B cell (primary cell): Measurements from ENCODE around the gene CEP250. TPM values are rescaled to one million over a fixed set of nuclear protein-coding genes. Genes with fewer than 3 reads are reported as not detected.
"Not testable (repeated sequence)": the region's sequence is repeated elsewhere in the genome, so short reads cannot be mapped to it uniquely, and the experiment has no call there.

ENCODE experiments used
- ATAC-seq: fragments of 200-7000 bp; cut with Tn5 transposase; one replicate; pipeline ENCODE4 v1.10.0; 2021; ENCODE audit warnings: low read depth, mild to moderate bottlenecking, moderate number of reproducible peaks, moderate library complexity
- CTCF ChIA-PET: fragments of 350-600 bp; sonication (Branson Sonifier 250); formaldehyde crosslinking; loops from one replicate; lab custom pipeline; 2021; ENCODE audit warnings: antibody characterized with exemption, inconsistent platforms; lab: Charles Lee
- POLR2A ChIA-PET: fragments of 350-600 bp; sonication (Branson Sonifier 250); formaldehyde crosslinking; loops from one replicate; lab custom pipeline; 2021; ENCODE audit warnings: antibody characterized with exemption; lab: Charles Lee
- DNase-seq: peaks from one replicate; pipeline ENCODE4 v3.0.0; 2013
- H2AFZ ChIP-seq: 2 replicates; pipeline ENCODE4 v1.6.1; 2012; ENCODE audit warnings: mild to moderate bottlenecking, low read depth, low read length; ENCODE audit not compliant: insufficient read depth, poor library complexity, severe bottlenecking
- H3K27ac ChIP-seq, 2 donors: 1 replicate in 1 of 2; 2 replicates in 1 of 2; pipeline ENCODE4 v1.5.1; 2012 to 2013; ENCODE audit warnings: low read length in 2 of 2, mild to moderate bottlenecking in 2 of 2, moderate library complexity in 1 of 2
- H3K27me3 ChIP-seq, 4 experiments: fragments of 200-600 bp in 1 of 4; sonication (generic) in 1 of 4; replicated peaks in 1 of 4; 1 replicate in 2 of 4; 2 replicates in 2 of 4; pipeline versions ENCODE4 v1.6.1 to v1.7.0; 2013 to 2016; ENCODE audit warnings: low read length in 3 of 4, mild to moderate bottlenecking in 2 of 4, mixed read lengths in 1 of 4, moderate library complexity in 1 of 4; ENCODE audit not compliant: insufficient read depth in 4 of 4, control insufficient read depth in 3 of 4; ENCODE audit errors: control extremely low read depth in 1 of 4
- H3K36me3 ChIP-seq, 2 experiments: replicated peaks in 1 of 2; 1 replicate in 1 of 2; 2 replicates in 1 of 2; pipeline versions ENCODE4 v1.6.1 to v1.7.1; 2013; ENCODE audit warnings: low read length in 1 of 2; ENCODE audit not compliant: insufficient read depth in 2 of 2, control insufficient read depth in 1 of 2; ENCODE audit errors: control extremely low read depth in 1 of 2, extremely low read depth in 1 of 2
- H3K4me1 ChIP-seq, 2 donors: fragments of 200-600 bp in 1 of 2; sonication (generic) in 1 of 2; 1 replicate in 1 of 2; 2 replicates in 1 of 2; pipeline versions ENCODE4 v1.5.1 to v1.6.1; 2013 to 2017; ENCODE audit warnings: low read length in 2 of 2; ENCODE audit not compliant: control insufficient read depth in 2 of 2, insufficient read depth in 2 of 2
- H3K4me2 ChIP-seq: replicated peaks from 2 replicates; pipeline ENCODE3; 2012; ENCODE audit warnings: mild to moderate bottlenecking, low read depth, low read length; ENCODE audit not compliant: poor library complexity, severe bottlenecking
- H3K4me3 ChIP-seq, 5 experiments: fragments of 200-600 bp in 1 of 5; sonication (generic) in 1 of 5; 1 replicate in 3 of 5; 2 replicates in 2 of 5; pipeline versions ENCODE4 v1.5.1 to v1.7.0; 2011 to 2016; ENCODE audit warnings: low read length in 4 of 5, mild to moderate bottlenecking in 4 of 5, low read depth in 2 of 5, control low read depth in 1 of 5, moderate library complexity in 1 of 5; ENCODE audit not compliant: insufficient read depth in 1 of 5; ENCODE audit errors: control extremely low read depth in 1 of 5, extremely low read depth in 1 of 5
- H3K79me2 ChIP-seq: fragments of 200-600 bp; sonication (generic); one replicate; pipeline ENCODE4 v1.6.0; 2016; ENCODE audit warnings: low read length; ENCODE audit not compliant: control insufficient read depth, insufficient read depth
- H3K9ac ChIP-seq: fragments of 200-600 bp; sonication (generic); 2 replicates; pipeline ENCODE4 v1.6.1; 2017; ENCODE audit warnings: mild to moderate bottlenecking, low read length, moderate library complexity
- H3K9me3 ChIP-seq, 3 donors: one replicate each; pipeline versions ENCODE4 v1.6.1 to v1.7.1; 2013; ENCODE audit warnings: low read length in 2 of 3; ENCODE audit not compliant: control insufficient read depth in 2 of 3, insufficient read depth in 1 of 3; ENCODE audit errors: control extremely low read depth in 1 of 3
- H4K20me1 ChIP-seq: 2 replicates; pipeline ENCODE4 v1.6.0; 2012; ENCODE audit warnings: mild to moderate bottlenecking, low read length; ENCODE audit not compliant: insufficient read depth, control insufficient read depth, poor library complexity, severe bottlenecking
- H3K27ac Mint-ChIP-seq: one replicate; pipeline ENCODE4 v1.8.0; 2021; ENCODE audit warnings: mixed read lengths
- H3K27me3 Mint-ChIP-seq: one replicate; pipeline ENCODE4 v1.8.0; 2021; ENCODE audit warnings: mixed read lengths
- H3K4me1 Mint-ChIP-seq: one replicate; pipeline ENCODE4 v1.8.0; 2021; ENCODE audit warnings: mixed read lengths
- H3K4me3 Mint-ChIP-seq: one replicate; pipeline ENCODE4 v1.8.0; 2021; ENCODE audit warnings: mixed read lengths
- H3K9me3 Mint-ChIP-seq: one replicate; pipeline ENCODE4 v1.8.0; 2022; ENCODE audit warnings: mixed read lengths; ENCODE audit not compliant: insufficient read depth
- EZH2 ChIP-seq: IDR thresholded peaks from 2 replicates; pipeline ENCODE4 v1.6.1; 2012; ENCODE audit warnings: borderline replicate concordance, low read depth, mild to moderate bottlenecking, moderate library complexity, low read length; ENCODE audit not compliant: insufficient read depth, poor library complexity, severe bottlenecking
- WGBS: methylation state at CpG from one replicate; pipeline ENCODE4 v1.1.5; 2013; ENCODE audit warnings: missing lambda C conversion rate; ENCODE audit not compliant: insufficient coverage; 5-methylcytosine and 5-hydroxymethylcytosine counted together
- intact Hi-C: fragments of 100-400 bp; cut with micrococcal nuclease; formaldehyde crosslinking; loops from one replicate; pipeline ENCODE4 v1.10.0; 2022
- polyA plus RNA-seq: library from polyadenylated mRNA; depleted of rRNA; stranded (reverse); fragments of >200 nt; gene quantifications from 2 replicates; pipeline ENCODE4 v1.2.3, GENCODE V29; 2012
- total RNA-seq, 2 donors: library from RNA; stranded (reverse); fragments of 120-200 nt in 1 of 2; gene quantifications; 1 replicate in 1 of 2; 2 replicates in 1 of 2; pipeline versions ENCODE4 v1.2.3 to v1.2.4, GENCODE V29; 2013 to 2022
- TF ChIP-seq, protein P1 (sequence below): fragments of 200-600 bp; IDR thresholded peaks from one replicate; pipeline ENCODE4 v1.8.0; 2022; ENCODE audit warnings: antibody characterized with exemption, mild to moderate bottlenecking

CEP250 gene
- total and polyA plus RNA-seq, 2 donors (not counting 1 experiment from before 2014, with no cell fraction given) = 14.6 to 78.5 TPM

DNA sequence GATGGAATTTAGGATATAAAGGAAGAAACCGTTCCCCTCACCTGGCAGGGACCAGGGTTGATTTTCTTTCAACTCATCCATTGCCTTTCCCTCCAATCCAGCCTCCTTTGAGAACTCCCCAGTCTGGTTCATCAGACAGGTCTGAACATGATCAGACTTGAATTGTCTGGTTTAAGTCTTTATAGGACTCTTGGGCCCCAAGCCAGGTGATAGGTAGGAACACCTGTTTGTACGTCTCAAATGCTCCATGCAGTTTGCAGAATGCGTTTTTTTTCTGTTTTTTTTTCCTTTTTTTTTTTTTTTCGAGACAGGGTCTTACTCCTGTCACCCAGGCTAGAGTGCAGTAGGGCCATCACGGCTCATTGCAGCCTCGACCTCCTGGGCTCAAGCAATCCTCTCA lies 4.1 kb upstream of the CEP250 start:
- H3K4me2 ChIP-seq = no peak overlapping the region
- ATAC-seq = no peak
- CTCF ChIA-PET = no interaction called here

GRCh38 chr20:35453647-35454046 lies 1.8 kb upstream of the CEP250 start:
- H3K27ac ChIP-seq = no peak overlapping the region
- DNase-seq = no peak
- Mint-ChIP-seq H3K4me1 (peaks cover 16% of the 10 kb centered on the region), H3K27me3 (no peaks in the 10 kb centered on the region), H3K27ac (no peak overlapping the region), H3K4me3 (peak overlapping the region; percentile 54), H3K9me3 (no peaks in the 10 kb centered on the region)
- no peak for ATAC-seq
- H3K79me2 ChIP-seq = peaks cover 10% of the 10 kb centered on the region
- CTCF ChIA-PET = interaction anchor here (0.6 to 2.9 kb wide), 3 partner anchors 10 to 150 kb away, joined by 3 to 14 read pairs (median 3); no protein-coding TSS in a partner anchor
- TF ChIP-seq, protein P1, sequence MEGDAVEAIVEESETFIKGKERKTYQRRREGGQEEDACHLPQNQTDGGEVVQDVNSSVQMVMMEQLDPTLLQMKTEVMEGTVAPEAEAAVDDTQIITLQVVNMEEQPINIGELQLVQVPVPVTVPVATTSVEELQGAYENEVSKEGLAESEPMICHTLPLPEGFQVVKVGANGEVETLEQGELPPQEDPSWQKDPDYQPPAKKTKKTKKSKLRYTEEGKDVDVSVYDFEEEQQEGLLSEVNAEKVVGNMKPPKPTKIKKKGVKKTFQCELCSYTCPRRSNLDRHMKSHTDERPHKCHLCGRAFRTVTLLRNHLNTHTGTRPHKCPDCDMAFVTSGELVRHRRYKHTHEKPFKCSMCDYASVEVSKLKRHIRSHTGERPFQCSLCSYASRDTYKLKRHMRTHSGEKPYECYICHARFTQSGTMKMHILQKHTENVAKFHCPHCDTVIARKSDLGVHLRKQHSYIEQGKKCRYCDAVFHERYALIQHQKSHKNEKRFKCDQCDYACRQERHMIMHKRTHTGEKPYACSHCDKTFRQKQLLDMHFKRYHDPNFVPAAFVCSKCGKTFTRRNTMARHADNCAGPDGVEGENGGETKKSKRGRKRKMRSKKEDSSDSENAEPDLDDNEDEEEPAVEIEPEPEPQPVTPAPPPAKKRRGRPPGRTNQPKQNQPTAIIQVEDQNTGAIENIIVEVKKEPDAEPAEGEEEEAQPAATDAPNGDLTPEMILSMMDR = no peak
- no peak for TF ChIP-seq EZH2
- POLR2A ChIA-PET = interaction anchor here (0.6 to 2.5 kb wide), 3 partner anchors 289 to 1161 kb away, joined by 3 to 19 read pairs (median 3); partner anchors contain the start of gene RBM39
- H3K4me2 ChIP-seq = no peak overlapping the region
- no peaks in the 10 kb centered on the region for H3K9me3 ChIP-seq
- no peaks in the 10 kb centered on the region for H4K20me1 ChIP-seq
- intact Hi-C loops = loop anchor here (1.0 to 5.0 kb wide), 6 partner anchors 37 to 611 kb away; partner anchors contain the start of genes EDEM2, NFS1, RBM39 and ROMO1
- WGBS = 89% methylated on average over 5 of the region's 7 CpGs
- H3K4me1 ChIP-seq = peaks cover 0 to 17% of the 10 kb centered on the region in 2 donors
- H3K4me3 ChIP-seq = no peak overlapping the region
- no peaks in the 10 kb centered on the region for H3K36me3 ChIP-seq
- H3K9ac ChIP-seq = no peak overlapping the region
- no peak overlapping the region for H2AFZ ChIP-seq
- no peaks in the 10 kb centered on the region for H3K27me3 ChIP-seq

More for the DNA sequence above, 4.1 kb upstream of the CEP250 start:
- no peak for DNase-seq
- no peak overlapping the region for H3K4me3 ChIP-seq
- intact Hi-C loops = loop anchor here (5.0 kb wide), 1 partner anchor 304 kb away; the partner anchor contains the start of gene EDEM2
- Mint-ChIP-seq H3K27ac (no peak overlapping the region), H3K4me3 (no peak overlapping the region), H3K27me3 (peaks cover 3% of the 10 kb centered on the region), H3K4me1 (peaks cover 19% of the 10 kb centered on the region), H3K9me3 (no peaks in the 10 kb centered on the region)
- H3K36me3 ChIP-seq = no peaks in the 10 kb centered on the region
- H4K20me1 ChIP-seq = no peaks in the 10 kb centered on the region
- no peak for TF ChIP-seq EZH2
- TF ChIP-seq, protein P1 = no peak
- H3K27me3 ChIP-seq = no peaks in the 10 kb centered on the region
- no peak overlapping the region for H3K9ac ChIP-seq
- peaks cover 7% of the 10 kb centered on the region for H3K79me2 ChIP-seq
- H2AFZ ChIP-seq = no peak overlapping the region
- H3K9me3 ChIP-seq = no peaks in the 10 kb centered on the region
- WGBS = 89% methylated on average over 4 of the region's 6 CpGs
- no peak overlapping the region for H3K27ac ChIP-seq
- POLR2A ChIA-PET = no interaction called here
- H3K4me1 ChIP-seq = peaks cover 0 to 21% of the 10 kb centered on the region in 2 donors

- ChIA-PET CTCF (interaction anchor here (1.4 to 2.9 kb wide), 5 partner anchors 7 to 536 kb away, joined by 3 to 14 read pairs (median 4); no protein-coding TSS in a partner anchor), POLR2A (interaction anchor here (0.6 kb wide), 1 partner anchor 1327 kb away, joined by 3 read pairs; no protein-coding TSS in a partner anchor)
- H3K9me3 ChIP-seq, H3K9me3 Mint-ChIP-seq, H3K27ac ChIP-seq, intact Hi-C loops, H2AFZ ChIP-seq, H4K20me1 ChIP-seq, H3K36me3 ChIP-seq, H3K4me3 ChIP-seq, H3K27me3 Mint-ChIP-seq, H3K27ac Mint-ChIP-seq, H3K4me2 ChIP-seq, ATAC-seq, H3K27me3 ChIP-seq, H3K4me3 Mint-ChIP-seq, H3K9ac ChIP-seq, DNase-seq: not testable (repeated sequence)
- 97% methylated on average over 7 of the region's 7 CpGs for WGBS
- peaks cover 16% of the 10 kb centered on the region for H3K4me1 Mint-ChIP-seq
- Histone ChIP-seq H3K4me1 (peaks cover 1 to 17% of the 10 kb centered on the region in 2 donors), H3K79me2 (peaks cover 10% of the 10 kb centered on the region)
These were observed 1.3 kb downstream of the CEP250 start for GRCh38 chr20:35456700-35457099.
